ENCODE measurements around the gene POU2F2. TPM values are rescaled to one million over a fixed set of nuclear protein-coding genes. Genes with fewer than 3 reads are reported as not detected.

POU2F2 gene
- polyA plus RNA-seq, 1 of the 3 experiments (the other 2 are of a cell fraction): 0.49 TPM

- no peak overlapping the region for H2AFZ ChIP-seq (ENCODE audit: low read depth)
- TF ChIP-seq CTCF (IDR thresholded peaks at IDR 0.05) (no peak), USF1 (IDR thresholded peaks at IDR 0.05; ENCODE audit: borderline replicate concordance, low read depth) (no peak), IRF3 (IDR thresholded peaks at IDR 0.05; ENCODE audit: low read depth, low read length) (no peak), SMC3 (IDR thresholded peaks at IDR 0.05; ENCODE audit: low read depth, low read length) (no peak), RFX5 (IDR thresholded peaks at IDR 0.05; ENCODE audit: low read length) (no peak), EP300 (IDR thresholded peaks at IDR 0.05; ENCODE audit: borderline replicate concordance in 1 of 2, low read depth in 1 of 2, low read length in 1 of 2) (no peak), GATA2 (CRISPR knock-in tag; IDR thresholded peaks at IDR 0.05) (no peak), REST (IDR thresholded peaks at IDR 0.05; ENCODE audit: low read depth, low read length) (no peak), POLR2AphosphoS5 (IDR thresholded peaks at IDR 0.05; ENCODE audit: low read depth, low read length) (no peak), ELF1 (IDR thresholded peaks at IDR 0.05) (no peak), MAX (IDR thresholded peaks at IDR 0.05; ENCODE audit: low read depth) (no peak), CHD2 (IDR thresholded peaks at IDR 0.05; ENCODE audit: low read length, partially characterized antibody) (no peak), JUND (IDR thresholded peaks at IDR 0.05) (no peak)
- H3K27ac ChIP-seq (ENCODE audit: low read depth in 2 of 2, low read length in 1 of 2): no peak overlapping the region
- ChIA-PET CTCF (interaction anchor here (1.2 to 4.9 kb wide), 4 partner anchors 8 to 128 kb away, joined by 3 to 45 read pairs (median 7); no protein-coding TSS in a partner anchor), POLR2A (no interaction called here)
- no peak overlapping the region for H3K4me3 ChIP-seq (ENCODE audit: low read depth in 2 of 2, low read length in 1 of 2)
- no peak overlapping the region for H3K9ac ChIP-seq
- H3K4me1 ChIP-seq (ENCODE audit: control insufficient read depth in 1 of 2, insufficient read depth in 2 of 2, low read depth in 1 of 2, low read length in 1 of 2): peaks cover 9 to 39% of the 10 kb centered on the region in 2 experiments; a peak in 3 of 4 replicates
- no peak overlapping the region for H3K4me2 ChIP-seq
- H3K36me3 ChIP-seq (replicated peaks in 1 of 2; ENCODE audit: control insufficient read depth in 1 of 2, insufficient read depth in 2 of 2, low read length in 1 of 2): no peaks in the 10 kb centered on the region
- H3K27me3 ChIP-seq (ENCODE audit: insufficient read depth): no peaks in the 10 kb centered on the region
- peaks cover 30% of the 10 kb centered on the region for H3F3A ChIP-seq (replicated peaks; ENCODE audit: insufficient read depth)
- no peaks in the 10 kb centered on the region for H3K79me2 ChIP-seq (ENCODE audit: insufficient read depth)
- no peak for DNase-seq
- WGBS (ENCODE audit: low lambda C conversion rate): 95% methylated on average over 6 of the region's 6 CpGs
- no peaks in the 10 kb centered on the region for H4K20me1 ChIP-seq (ENCODE audit: insufficient read depth)
- H3K9me3 ChIP-seq: no peaks in the 10 kb centered on the region
- no peaks in the 10 kb centered on the region for H3K9me2 ChIP-seq
Observed at GRCh38 chr19:42117076-42117475, 15.2 kb downstream of the POU2F2 start.

Data from SK-N-SH (cell line).